ENCODE measurements around the gene NCOA6. TPM values are rescaled to one million over a fixed set of nuclear protein-coding genes. Genes with fewer than 3 reads are reported as not detected.

NCOA6 gene
- total RNA-seq, 1 experiment from 2014 or later = 35.1 TPM

- H3K4me3 ChIP-seq = no peak overlapping the region
- H4K20me1 ChIP-seq (ENCODE audit: insufficient read depth) = no peaks in the 10 kb centered on the region
- H3K27ac ChIP-seq = no peak overlapping the region
- BruUV-seq (replicated peaks) = no TSS peak
- H3K9me2 ChIP-seq (ENCODE audit: insufficient read depth) = no peaks in the 10 kb centered on the region
- ChIA-PET CTCF (interaction anchor here (0.6 kb wide), 1 partner anchor 85 kb away, joined by 3 read pairs; no protein-coding TSS in a partner anchor), POLR2A (ENCODE audit: unreplicated experiment) (no interaction called here)
- H3K79me2 ChIP-seq (ENCODE audit: low read depth) = peaks cover 30% of the 10 kb centered on the region
- no peak overlapping the region for H2AFZ ChIP-seq
- TF ChIP-seq EZH2 (IDR thresholded peaks at IDR 0.05; ENCODE audit: low read depth) (no peak), CTCF (conservative IDR thresholded peaks at IDR 0.05) (no peak)
- 0 out of 2 replicates have a peak, but pooled peaks cover 6% of the 10 kb centered on the region for H3K9me3 ChIP-seq (ENCODE audit: insufficient read depth, low read depth)
- H3K4me1 ChIP-seq (replicated peaks; ENCODE audit: insufficient read depth) = peaks cover 15% of the 10 kb centered on the region
- H3F3A ChIP-seq (ENCODE audit: insufficient read depth, low read depth) = peaks cover 11% of the 10 kb centered on the region; the same call in 1 of the 2 replicates
- intact Hi-C loops (cut with micrococcal nuclease; ENCODE audit: unreplicated experiment) = loop anchor here (10.0 kb wide), 1 partner anchor 279 kb away; no protein-coding TSS in a partner anchor
- H3K27me3 ChIP-seq (ENCODE audit: insufficient read depth, low read depth) = no peaks in the 10 kb centered on the region
- no peaks in the 10 kb centered on the region for H3K36me3 ChIP-seq (ENCODE audit: low read depth)
- no peak for DNase-seq
- no peak overlapping the region for H3K4me2 ChIP-seq
Observed at GRCh38 chr20:34673412-34673811, 152.0 kb downstream of the NCOA6 start.

GRCh38 chr20:34669094-34669493 is 156.4 kb downstream of the NCOA6 start:
- POLR2A ChIA-PET (ENCODE audit: unreplicated experiment) = no interaction called here
- no peak overlapping the region for H3K27ac ChIP-seq
- H3K79me2 ChIP-seq (ENCODE audit: low read depth) = peaks cover 6% of the 10 kb centered on the region; the same call in 1 of the 2 replicates
- H3F3A ChIP-seq (ENCODE audit: insufficient read depth, low read depth) = no peaks in the 10 kb centered on the region; the same call in 1 of the 2 replicates
- CTCF ChIA-PET = interaction anchor here (0.5 kb wide), 1 partner anchor 25 kb away, joined by 7 read pairs; no protein-coding TSS in a partner anchor
- no peaks in the 10 kb centered on the region for H3K4me1 ChIP-seq (replicated peaks; ENCODE audit: insufficient read depth)
- no TSS peak for BruUV-seq (replicated peaks)
- H4K20me1 ChIP-seq (ENCODE audit: insufficient read depth) = no peaks in the 10 kb centered on the region
- 0 out of 2 replicates have a peak, but pooled peaks cover 6% of the 10 kb centered on the region for H3K9me3 ChIP-seq (ENCODE audit: insufficient read depth, low read depth)
- DNase-seq = no peak
- H3K4me3 ChIP-seq = no peak overlapping the region
- H3K4me2 ChIP-seq = no peak overlapping the region
- H2AFZ ChIP-seq = no peak overlapping the region
- no peak for TF ChIP-seq CTCF (conservative IDR thresholded peaks at IDR 0.05)
- H3K27me3 ChIP-seq (ENCODE audit: insufficient read depth, low read depth) = no peaks in the 10 kb centered on the region
- no peaks in the 10 kb centered on the region for H3K9me2 ChIP-seq (ENCODE audit: insufficient read depth)
- H3K36me3 ChIP-seq (ENCODE audit: low read depth) = no peaks in the 10 kb centered on the region
- intact Hi-C loops (cut with micrococcal nuclease; ENCODE audit: unreplicated experiment) = no loop called here

Other genes with a start within 250 kb of the NCOA6 start
- 20.9 and 25.0 TPM in 2 replicates for gene PIGU, start 148.6 kb downstream of the NCOA6 start, total RNA-seq (2021)
- 4.4 and 4.9 TPM in 2 replicates for gene TP53INP2, start 121.3 kb downstream of the NCOA6 start, total RNA-seq (2021)
- 6.5 and 9.4 TPM in 2 replicates for gene GGT7, start 47.2 kb upstream of the NCOA6 start, total RNA-seq (2021)
- gene ACSS2, start 51.0 kb upstream of the NCOA6 start, total RNA-seq (2021) = 81.1 and 108 TPM in 2 replicates
- 131 and 138 TPM in 2 replicates for gene GSS, start 130.2 kb upstream of the NCOA6 start, total RNA-seq (2021)
- 1.0 and 2.3 TPM in 2 replicates for gene MYH7B, start 130.2 kb upstream of the NCOA6 start, total RNA-seq (2021)

Measured in PC-9 (cell line).